NK-92 treated with Interleukin-12 subunit alpha and Interleukin-12 subunit beta, amount 100 ng/mL, for 24 hours (cell line): ENCODE results near the gene ITGA7.
A peak's percentile ranks its signal among the peaks of the same experiment; 100 is the strongest.

Source experiments
- DNase-seq: peaks from one replicate; lab custom pipeline; 2025; lab: John Stamatoyannopoulos, UW

Gene ITGA7

DNA sequence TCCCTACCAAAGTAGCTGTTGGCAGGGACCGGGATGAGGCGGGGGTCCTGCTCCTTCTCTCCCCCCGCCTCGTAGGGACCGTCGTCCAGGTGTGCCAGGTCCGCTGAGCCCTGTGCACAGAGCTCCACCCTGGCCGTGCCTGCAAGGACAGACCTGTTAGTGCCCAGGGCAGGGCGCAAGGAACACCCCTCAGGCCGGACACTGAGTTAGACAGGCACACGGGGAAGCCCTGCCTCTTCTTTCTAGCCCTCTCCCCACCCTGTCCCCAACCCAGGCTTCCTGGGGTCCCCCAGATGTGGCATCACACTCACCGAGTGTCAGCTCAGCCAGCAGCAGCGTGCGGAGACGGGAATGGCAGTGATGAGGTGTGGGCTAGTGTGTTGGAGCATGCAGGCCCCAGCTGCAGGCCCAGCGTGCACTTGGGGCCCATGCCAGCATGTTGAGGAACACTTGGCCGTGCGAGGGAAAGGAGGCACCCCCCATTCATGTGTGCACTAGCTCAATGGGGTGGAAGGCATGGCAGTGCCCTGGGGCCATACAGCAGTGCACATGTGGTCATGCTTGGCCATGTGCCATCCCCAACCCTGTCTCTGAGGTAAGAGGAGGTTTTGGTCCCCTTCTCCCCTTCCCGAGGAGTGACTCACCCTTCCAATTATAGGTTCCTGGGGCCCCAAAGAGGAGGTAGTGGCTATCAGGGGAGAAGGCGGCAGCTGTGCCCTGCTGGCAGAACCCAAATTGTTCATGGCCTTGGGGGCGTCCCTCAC lies 7.3 kb downstream of the ITGA7 start:
- DNase-seq: no peak

DNA sequence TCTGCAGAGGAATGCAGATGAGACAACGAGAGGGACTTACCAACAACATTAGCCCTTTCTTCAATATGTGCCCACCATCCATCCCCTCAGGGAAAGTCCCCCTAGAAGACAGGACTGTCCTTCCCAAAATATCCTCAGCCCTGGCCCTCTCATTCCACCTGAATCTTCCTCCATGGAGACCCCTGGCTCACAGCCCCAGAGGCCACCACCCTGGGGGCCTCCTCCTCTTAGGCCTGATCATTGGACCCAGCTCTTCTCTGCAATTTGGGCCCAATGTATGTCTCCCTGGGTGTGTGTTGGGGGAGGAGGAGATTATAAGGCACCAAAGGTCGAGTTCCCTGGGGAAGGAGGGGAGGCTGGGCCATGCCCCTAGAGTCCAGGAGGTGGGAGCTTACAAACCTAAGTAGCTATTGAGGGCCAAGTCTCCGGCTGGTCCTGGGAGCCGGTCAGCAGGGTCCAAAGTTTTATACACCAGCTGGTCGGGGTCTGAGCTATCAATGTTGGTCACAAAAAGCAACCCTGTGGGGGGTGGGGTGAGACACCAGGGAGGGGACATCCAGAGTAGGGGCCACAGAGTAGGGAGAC lies 8.1 kb downstream of the ITGA7 start:
- no peak for DNase-seq

DNA sequence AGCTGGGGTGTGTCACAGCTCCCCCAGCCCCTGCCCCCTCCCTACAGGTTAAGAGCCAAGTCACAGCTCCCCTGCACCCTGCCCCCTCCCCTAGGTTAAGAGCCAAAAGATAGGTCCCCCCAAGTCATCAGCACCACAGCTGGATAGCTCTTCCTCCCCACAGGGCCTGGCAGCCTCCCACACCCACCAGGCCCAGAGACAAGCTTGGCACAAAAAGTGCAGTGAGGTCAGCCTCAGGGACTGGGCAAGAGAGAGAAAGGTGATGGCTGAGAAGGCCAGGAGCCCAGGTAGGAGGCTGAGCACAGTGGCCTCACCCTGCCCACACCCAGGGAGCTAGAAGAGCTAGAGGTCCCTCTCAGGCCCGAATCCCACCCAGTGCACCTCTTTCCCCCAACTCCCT lies 8.7 kb downstream of the ITGA7 start:
- DNase-seq: no peak

DNA sequence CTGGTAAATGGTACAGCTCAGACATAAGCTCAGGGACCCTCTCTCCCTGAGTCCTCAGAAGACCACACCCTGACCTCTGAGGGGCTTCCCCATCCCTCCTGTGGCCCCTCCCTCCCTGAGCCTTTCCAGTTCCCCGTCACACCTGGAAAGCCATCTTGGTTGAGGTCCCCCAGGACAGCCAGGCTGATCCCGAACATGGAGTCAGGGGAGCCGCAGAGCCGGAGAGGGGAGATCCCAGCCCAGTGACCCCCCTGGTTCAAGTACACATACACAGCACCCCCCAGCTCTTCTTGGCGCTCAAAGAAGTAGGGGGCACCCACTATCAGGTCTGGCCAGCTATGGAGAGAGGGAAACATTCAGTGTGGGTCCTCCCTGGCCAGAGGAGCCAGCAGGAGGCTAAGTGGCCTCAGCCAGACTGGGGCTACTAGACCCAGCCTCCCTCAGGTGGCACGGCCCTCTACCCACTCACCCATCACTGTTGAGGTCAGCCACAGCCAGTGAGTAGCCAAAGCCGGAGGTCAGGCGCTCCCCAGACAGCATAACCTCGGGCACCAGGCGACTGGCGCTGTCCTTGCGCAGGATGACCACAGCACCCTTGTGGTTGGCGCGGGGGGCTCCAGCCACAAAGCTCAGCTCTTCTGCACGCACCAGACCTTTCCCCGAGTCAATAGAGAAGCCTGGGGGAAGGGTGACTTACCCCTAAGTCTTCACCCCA lies 9.3 kb downstream of the ITGA7 start:
- DNase-seq: no peak

DNA sequence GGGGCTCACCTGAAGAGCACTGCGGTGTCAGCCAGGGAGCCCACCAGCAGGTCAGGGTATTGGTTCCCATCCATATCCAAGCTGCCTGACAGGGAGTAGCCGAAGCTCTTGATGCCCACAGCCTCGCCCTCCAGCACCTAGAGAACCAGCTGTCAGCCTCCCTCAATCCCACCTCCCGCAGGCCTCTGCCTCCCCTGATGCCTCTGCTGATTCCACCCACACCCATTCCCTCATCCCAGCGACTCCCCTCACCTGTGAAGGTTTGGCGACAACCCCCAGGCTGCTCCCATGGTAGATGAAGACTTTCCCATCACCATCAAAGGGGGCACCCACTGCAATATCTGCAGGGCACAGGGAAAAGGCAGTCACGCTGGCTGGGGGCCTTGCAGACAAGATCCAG lies 10.0 kb downstream of the ITGA7 start:
- DNase-seq: no peak

DNA sequence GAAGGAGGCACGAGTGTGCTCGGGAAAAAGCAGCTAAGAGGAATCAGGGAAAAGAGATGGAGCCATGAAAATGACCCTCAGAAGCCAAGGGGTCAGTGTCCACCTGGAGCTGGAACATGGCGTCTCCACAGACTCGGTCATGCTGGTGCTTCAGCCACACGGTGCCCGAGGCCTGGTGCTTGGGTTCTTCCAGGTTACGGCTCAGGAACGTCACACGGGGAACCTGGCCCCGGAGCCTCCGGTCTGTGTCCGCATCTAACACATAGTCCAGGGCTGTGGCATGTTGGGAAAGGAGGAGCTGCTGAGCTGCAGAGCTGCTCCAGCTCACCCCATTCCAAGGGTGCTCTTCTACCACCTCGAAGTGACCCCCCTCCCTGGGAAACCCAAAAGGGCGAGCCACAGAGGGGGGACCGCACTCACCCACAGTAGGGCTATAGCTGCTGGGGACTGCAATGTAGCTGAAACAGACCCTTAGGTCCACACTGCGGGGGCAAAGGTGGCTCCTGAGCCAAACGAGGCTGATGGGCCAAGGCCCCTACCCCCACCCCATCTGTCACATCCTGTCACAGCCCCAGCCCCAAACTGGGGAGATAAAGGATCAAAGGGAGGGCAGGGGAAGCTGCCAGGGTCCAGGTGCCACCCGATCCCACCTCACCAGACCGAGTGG lies 10.8 kb downstream of the ITGA7 start:
- no peak for DNase-seq

DNA sequence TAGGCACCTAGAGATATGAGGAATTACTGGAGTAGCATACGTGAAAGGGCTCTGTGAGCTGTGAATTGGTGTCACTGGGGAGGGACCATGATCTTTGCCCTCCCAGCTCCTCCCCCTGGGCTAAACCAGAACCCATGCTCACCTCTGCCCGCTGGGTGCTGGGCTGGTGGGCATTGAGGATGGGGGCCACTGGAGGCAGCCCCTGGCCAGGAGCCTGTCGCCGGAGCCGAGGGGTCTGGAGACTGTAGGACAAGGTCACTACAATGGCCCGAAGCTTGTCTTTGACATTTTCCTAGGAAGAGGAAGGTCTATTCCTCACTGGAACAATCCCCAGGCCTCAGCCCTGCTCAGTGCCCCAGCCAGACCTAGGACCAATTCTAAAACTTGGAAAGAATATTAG lies 11.6 kb downstream of the ITGA7 start:
- no peak for DNase-seq

DNA sequence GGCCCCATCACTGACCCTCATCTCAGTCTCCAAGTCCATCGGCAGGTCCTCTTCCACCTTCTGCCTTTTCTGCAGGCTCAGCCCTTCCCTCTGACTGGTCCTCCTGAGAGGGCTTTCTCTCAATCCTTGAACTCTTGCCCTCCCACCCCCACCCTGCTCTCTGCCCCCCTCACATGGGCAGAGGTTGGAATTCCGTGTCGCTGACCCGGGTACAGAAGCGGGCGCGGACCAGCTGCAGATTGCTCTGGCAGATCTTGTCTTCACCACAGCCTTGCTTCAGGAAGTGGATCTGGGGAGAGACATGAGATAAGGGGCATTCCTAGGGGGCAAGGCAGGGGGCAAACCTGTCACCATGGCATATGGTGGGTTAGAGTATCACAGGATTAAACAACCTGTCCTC lies 12.4 kb downstream of the ITGA7 start:
- no peak for DNase-seq

DNA sequence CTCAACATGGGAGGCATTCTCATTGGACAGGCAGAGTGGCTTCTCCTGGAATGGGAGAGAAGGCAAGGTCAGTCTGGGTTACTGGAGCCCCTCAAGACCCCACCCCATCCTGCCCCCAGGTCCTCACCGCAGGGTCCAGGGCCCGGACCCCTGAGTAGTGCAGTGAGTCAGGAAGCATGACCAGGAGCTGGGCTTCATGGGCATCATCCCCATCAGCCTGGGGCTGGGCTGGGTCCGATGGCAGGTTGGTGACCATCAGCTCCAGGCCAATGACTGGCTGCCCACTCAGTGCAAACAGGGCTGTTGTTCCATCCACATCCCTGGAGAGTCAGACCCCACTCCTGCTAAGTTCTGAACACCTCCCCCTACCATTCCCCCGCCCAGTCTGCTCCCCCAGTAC lies 13.1 kb downstream of the ITGA7 start:
- DNase-seq: no peak

DNA sequence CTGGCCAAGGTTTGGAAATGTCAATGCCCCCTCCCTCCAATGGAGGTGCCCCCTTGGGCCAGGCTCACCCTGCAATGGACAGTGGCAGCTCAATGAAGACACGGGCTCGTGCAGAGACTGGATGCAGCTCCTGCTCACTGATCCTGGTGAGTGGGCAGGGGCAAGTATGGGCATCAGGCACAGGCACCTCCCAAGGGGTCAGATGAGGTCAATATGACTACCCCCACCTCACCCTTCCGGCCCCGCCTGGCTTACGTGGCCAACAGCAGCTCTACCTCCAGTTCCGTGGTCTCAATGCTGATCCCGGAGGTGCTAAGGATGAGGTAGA lies 13.6 kb downstream of the ITGA7 start:
- no peak for DNase-seq

DNA sequence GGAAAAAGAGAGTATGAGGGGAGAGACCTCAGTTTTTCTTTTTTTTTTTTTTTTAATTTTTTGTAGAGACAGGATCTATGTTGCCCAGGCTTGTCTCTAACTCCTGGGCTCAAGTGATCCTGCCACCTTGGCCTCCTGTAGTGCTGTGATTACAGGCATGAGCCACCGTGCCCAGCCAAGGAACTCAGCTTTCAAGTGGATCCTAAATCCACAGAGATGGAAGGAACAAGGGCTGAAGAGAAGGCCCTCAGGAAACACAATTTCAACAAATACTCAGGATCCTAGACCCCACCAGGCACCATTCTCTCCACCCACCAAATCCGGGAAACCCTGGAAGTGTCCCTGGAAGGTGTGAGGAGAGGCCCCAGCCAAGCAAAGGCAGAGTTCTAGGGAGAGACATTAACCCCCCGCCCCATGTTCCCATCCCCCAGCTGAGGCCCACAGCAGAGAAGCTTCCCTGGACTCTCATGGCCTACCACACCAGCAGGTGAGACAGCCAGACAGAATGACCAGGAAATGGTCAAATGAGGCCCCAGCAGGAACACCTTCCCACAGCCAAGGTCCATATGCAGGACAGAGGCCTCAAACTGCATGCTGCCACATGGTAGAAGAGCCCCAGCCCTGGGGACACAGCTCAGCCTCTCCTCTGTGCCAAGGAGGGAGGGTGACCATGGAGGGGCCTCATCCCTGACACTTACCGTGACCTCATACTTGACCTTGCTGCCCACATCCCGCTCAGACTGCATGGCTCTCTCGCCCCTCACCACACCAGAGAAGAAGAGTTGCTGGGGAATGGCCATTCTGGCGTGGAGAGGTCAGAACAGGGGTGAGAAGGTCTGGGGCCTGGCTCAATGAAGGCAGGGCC lies 14.1 kb downstream of the ITGA7 start:
- no peak for DNase-seq

DNA sequence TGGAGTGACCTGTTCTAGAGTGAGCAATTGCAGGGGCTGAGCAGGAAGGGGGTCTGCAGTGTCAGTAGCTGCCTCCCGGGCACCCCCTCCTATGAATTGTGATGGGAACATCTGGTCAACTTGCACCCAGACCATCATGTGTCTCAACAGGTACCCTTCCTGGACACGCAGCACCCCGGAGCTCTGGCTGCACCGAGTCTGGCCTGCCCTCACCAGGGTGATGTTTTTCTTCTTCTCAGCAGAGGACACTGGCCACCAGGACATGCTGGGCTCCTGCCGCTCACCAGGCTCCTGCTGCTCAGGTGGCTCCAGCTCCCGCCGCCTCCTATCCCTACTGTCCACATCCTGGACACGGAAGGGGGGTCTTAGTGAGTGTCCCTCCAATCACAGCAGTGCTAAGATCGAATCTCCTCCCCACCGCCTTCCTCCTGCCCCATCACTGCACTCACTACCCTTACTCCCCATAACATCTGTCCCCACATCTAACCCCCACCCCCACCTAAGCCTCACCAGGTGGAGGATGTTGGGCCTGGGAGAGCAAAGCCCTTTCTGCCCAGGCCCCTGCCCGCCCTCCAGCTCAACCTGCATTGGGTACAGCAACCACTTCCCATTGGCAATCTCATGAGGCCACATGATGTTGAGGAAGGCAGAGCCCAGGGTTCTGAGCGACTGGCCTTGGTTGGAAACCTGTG lies 14.9 kb downstream of the ITGA7 start:
- DNase-seq: no peak

DNA sequence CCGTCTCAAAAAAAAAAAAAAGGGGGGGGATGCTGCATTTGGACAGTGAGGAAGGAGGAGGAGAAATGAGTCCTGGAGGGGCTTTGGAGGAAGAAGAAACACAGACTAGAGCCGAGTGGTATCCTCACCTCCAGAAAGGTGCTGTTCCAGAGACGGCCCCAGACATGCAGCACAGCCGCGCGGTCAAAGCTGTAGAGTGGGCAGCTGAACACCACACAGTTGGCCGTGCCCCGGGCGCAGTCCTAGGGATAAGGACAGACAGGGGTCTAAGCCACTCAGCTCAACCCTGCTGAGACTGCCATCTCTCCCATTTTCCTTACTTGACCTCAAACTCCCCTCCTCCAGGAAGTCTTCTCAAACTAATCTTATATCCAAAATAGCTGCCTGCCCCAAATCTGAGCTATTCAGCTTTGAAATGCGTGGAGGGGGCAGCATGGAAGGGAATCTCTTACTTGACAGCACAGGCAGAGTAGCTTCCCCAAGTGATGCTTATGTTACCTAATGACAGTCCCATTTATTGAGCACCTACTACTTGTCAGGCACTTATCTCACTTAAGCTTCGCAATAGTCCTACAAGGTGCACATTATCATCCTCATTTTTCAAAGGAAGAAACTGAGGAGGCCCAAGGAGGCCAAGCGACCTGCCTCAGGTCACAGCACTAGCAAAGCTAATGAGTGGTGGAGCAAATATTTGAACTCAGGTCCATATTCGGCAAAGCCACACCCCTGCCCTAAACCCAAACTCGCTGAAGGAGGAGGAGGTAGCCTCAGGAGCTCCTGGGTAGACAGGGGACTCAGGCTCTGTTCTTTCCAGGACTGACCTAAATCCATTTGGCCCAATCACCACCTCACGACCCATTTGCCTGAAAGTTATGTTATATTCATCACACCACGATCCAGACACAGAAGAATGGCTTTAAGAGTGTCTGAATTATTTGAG lies 18.7 kb downstream of the ITGA7 start:
- no peak for DNase-seq

DNA sequence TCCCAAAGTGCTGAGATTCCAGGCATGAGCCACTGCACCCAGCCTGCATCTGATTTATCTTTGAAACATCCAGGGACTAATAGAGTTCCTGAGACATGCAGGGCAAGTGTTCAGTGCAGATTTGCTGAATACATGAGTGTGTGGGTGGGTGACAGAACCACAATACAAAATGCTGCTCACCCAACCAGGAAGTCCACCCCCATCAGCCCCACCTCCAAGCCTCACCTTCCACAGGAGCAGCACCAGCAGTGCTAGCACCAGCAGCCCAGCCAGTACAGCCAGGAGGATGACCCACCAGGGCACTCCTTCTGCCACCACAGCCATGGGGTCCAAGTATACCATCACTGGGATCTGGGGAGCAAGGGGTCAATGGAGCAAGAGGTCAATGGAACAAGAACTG lies 20.0 kb downstream of the ITGA7 start:
- peak; percentile 14 for DNase-seq

DNA sequence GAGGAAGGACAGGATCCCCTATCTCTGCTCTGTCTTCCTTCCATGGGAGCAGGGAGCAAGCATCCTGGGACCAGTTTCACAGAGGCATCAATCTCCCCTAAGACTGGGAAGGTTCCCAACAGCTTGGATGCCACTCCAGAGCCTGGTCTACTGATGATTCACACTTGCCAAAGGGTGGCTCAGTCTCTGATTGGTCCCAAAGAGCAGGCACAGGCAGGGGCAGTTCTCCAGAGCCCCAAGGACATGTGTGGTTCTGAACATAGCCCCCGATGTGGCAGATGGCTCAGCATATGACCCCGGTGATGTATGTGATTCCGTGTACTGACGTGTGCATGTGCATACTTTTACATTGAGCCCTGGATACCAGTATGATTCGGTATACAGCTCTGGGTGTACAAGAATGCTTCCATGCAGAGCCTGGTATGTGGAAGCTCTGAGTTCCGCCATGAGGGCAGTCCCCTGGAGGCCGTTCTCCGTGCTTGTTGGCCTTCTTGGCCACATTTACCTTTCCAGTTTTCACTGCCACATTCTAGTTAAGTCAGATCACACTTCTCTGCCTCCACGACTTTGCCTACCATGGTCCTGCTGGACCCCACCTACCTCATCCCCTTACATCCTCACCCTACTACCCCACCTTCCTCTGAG lies 21.2 kb downstream of the ITGA7 start:
- DNase-seq: no peak

DNA sequence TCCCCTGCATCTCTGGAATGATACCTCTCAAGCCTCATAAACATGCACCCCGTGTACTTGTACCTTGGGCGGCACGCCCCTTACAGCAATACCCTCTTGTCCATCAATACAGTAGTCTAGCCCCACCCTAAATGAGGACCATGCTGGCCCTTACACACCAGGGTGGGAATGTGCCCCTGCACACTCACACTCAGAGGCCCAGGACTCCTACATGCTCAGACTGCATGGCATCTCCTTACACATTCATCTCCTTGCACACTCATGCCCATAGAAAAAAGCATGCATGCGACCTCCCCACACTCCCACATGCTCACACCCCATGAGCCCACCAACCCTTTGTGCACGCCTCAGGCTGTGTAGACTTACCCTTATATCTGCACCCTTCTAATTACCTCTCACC lies 22.0 kb downstream of the ITGA7 start:
- no peak for DNase-seq

DNA sequence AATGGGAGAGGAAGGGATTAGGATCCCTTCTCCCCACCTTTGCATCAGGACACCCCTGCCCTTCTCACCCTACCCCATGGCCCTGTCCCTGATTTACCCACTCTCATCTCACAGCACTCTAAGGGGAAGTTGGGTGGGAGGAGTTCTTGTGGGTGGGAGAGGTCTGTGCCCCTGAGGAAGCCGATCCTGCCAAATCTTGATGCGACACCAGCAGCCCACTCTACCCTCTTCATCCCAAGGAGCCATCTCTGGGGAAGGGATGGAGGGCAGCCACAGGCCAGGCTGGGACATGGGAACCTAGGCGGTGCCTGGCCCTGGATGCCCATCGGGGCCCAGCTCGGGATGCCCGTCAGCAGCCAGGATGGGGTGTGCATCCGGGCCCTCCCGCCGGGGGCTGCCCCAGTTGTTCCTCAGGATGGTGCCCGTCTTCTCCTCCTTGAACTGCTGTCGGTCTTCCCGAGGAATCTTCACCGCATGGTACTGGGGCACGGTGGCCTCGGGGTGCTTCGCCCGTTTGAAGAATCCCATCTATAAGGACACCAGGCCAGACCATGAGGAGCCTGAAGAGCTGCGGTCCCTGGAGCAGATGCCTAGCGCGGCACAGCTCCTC lies 22.8 kb downstream of the ITGA7 start:
- no peak for DNase-seq

DNA sequence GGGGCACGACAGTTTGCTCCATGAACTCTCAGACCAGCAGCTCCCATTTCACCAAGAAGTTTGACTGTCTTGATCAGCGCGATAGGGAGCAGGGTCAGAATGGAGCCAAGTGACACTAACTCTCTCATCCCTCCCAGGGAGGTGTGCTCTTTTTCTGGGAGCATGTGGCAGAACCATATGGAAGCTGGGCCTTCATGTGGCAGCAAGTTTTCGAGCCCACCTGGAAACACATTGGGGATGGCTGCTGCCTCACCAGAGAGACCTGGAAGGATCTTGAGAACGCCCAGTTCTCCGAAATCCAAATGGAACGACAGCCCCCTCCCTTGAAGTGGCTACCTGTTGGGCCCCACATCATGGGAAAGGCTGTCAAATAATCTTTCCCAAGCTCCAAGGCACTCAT lies 24.0 kb downstream of the ITGA7 start:
- no peak for DNase-seq

DNA sequence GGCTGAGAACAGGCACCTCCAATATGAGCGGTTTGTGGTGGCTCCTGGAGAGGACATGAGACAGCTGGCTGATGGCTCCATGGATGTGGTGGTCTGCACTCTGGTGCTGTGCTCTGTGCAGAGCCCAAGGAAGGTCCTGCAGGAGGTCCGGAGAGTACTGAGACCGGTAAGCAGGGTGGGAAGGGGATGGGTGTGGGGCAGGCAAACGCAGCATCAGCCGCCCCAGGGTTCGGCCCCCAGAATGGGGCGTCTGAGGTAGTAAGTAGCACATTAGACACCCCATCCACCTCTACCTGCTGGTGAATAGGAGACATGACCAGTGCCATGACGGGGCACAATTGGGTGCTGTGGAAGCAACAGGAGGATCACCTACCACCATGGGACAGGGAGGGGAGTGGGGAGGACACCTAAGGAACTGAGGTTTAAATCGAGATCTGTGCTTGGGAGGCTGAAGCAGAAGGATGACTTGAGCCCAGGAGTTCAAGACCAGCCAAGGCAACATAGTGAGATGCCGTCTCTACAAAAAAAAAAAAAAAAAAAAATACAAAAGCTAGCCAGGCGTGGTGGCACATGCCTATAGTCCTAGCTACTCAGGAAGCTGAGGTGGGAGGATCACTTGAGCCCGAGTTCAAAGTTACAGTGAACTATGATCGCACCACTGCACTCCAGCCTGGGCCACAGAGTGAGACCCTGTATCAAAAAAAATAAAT lies 25.5 kb downstream of the ITGA7 start:
- DNase-seq: no peak
